ENCODE results near the gene DNAJC12.

DNA sequence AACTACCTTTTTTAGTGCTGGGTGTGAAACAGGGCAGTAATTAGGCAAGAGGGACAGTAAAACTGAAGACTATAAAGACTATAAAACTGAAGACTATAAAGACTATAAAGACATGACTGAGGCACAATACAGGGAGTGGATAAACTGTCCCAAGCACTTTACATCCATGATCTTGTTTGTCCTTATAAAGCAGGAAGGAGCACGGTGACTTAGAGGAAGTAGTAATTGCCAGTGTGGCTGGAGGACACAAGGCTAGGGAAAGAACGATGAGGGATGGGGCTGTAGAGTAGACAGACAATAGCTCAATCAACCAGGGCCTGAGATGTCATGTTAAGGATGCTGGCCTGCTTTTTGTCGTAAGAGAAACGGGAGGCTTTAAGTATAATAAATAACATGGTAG is 26.0 kb downstream of the DNAJC12 start:
- no peak for TF ChIP-seq POLR2A (IDR thresholded peaks at IDR 0.05; ENCODE audit: low read length)
- no peak for TF ChIP-seq GATA1 (IDR thresholded peaks at IDR 0.05; ENCODE audit: low read depth, low read length)
